H1 (cell line): ENCODE data around the gene SLC4A8. TPM values are rescaled to one million over a fixed set of nuclear protein-coding genes. Genes with fewer than 3 reads are reported as not detected.

Source experiments
- CTCF ChIA-PET: fragments of 300-600 bp; sonication (Branson Sonifier 250); formaldehyde crosslinking; loops from one replicate; lab custom pipeline; 2021; ENCODE audit not compliant: partially characterized antibody; lab: Charles Lee
- POLR2A ChIA-PET: fragments of 300-600 bp; sonication (Branson Sonifier 250); formaldehyde crosslinking; loops from one replicate; lab custom pipeline; 2021; ENCODE audit warnings: inconsistent platforms; ENCODE audit not compliant: partially characterized antibody; lab: Charles Lee
- DNase-seq, 2 experiments: peaks; one replicate each; pipeline versions ENCODE4 v3.0.0 to v3.0.0-alpha.2; 2010 to 2022; ENCODE audit warnings: low spot score in 2 of 2, low read depth in 1 of 2, mixed read lengths in 1 of 2
- FAIRE-seq: peaks from 2 replicates; lab custom pipeline; 2011; peaks lifted over from hg19 to GRCh38; lab: Jason Lieb, UNC
- H2AFZ ChIP-seq: 2 replicates; pipeline ENCODE4 v1.8.1; 2012; ENCODE audit warnings: low read length, inconsistent platforms
- H2AK5ac ChIP-seq: 2 replicates; pipeline ENCODE4 v1.6.1; 2013; ENCODE audit warnings: low read depth, low read length
- H2BK120ac ChIP-seq: replicated peaks from 2 replicates; pipeline ENCODE3; 2013; ENCODE audit warnings: low read depth, low read length, inconsistent platforms
- H2BK12ac ChIP-seq: 2 replicates; pipeline ENCODE4 v1.6.1; 2013; ENCODE audit warnings: low read depth, low read length
- H2BK15ac ChIP-seq: 2 replicates; pipeline ENCODE4 v1.6.1; 2013; ENCODE audit warnings: low read length
- H2BK20ac ChIP-seq: 2 replicates; pipeline ENCODE4 v1.6.1; 2013; ENCODE audit warnings: low read length
- H2BK5ac ChIP-seq: 2 replicates; pipeline ENCODE4 v1.6.1; 2013; ENCODE audit warnings: low read depth, low read length
- H3K14ac ChIP-seq: 2 replicates; pipeline ENCODE4 v1.6.1; 2013; ENCODE audit warnings: inconsistent platforms; ENCODE audit not compliant: insufficient read length
- H3K18ac ChIP-seq: 2 replicates; pipeline ENCODE4 v1.6.1; 2013; ENCODE audit warnings: low read length; ENCODE audit errors: extremely low read depth
- H3K23ac ChIP-seq: 2 replicates; pipeline ENCODE4 v1.6.1; 2013; ENCODE audit warnings: inconsistent platforms; ENCODE audit not compliant: insufficient read length
- H3K23me2 ChIP-seq: 2 replicates; pipeline ENCODE4 v1.6.1; 2013; ENCODE audit warnings: low read depth, low read length
- H3K27ac ChIP-seq: 2 replicates; pipeline ENCODE4 v1.6.1; 2011; ENCODE audit warnings: low read depth, low read length, inconsistent platforms
- H3K27me3 ChIP-seq, 4 experiments: replicated peaks in 1 of 4; 1 replicate in 1 of 4; 2 replicates in 3 of 4; pipeline versions ENCODE4 v1.6.1 to v1.8.1; 2011 to 2013; ENCODE audit warnings: low read length in 3 of 4, mild to moderate bottlenecking in 3 of 4, inconsistent platforms in 2 of 4, mixed read lengths in 2 of 4, moderate library complexity in 1 of 4; ENCODE audit not compliant: control insufficient read depth in 3 of 4, insufficient read depth in 3 of 4; ENCODE audit errors: extremely low read depth in 1 of 4
- H3K36me3 ChIP-seq, 4 experiments: 2 replicates each; pipeline versions ENCODE4 v1.6.1 to v1.8.1; 2011 to 2013; ENCODE audit warnings: mild to moderate bottlenecking in 4 of 4, low read length in 3 of 4, moderate library complexity in 2 of 4, control low read depth in 1 of 4, inconsistent platforms in 1 of 4; ENCODE audit not compliant: insufficient read depth in 4 of 4, control insufficient read depth in 2 of 4
- H3K4ac ChIP-seq: replicated peaks from 2 replicates; pipeline ENCODE3; 2013; ENCODE audit warnings: low read length, low read depth, mixed read lengths, inconsistent platforms; ENCODE audit not compliant: insufficient read length
- H3K4me1 ChIP-seq, 4 experiments: replicated peaks in 1 of 4; 1 replicate in 1 of 4; 2 replicates in 3 of 4; pipeline versions ENCODE4 v1.6.1 to v1.8.1; 2011 to 2013; ENCODE audit warnings: low read length in 3 of 4, inconsistent platforms in 2 of 4, mixed read lengths in 1 of 4; ENCODE audit not compliant: insufficient read depth in 4 of 4, control insufficient read depth in 3 of 4
- H3K4me2 ChIP-seq, 2 experiments: 2 replicates each; pipeline versions ENCODE4 v1.6.1 to v1.8.1; 2011 to 2013; ENCODE audit warnings: low read depth in 2 of 2, low read length in 2 of 2, control low read depth in 1 of 2, inconsistent platforms in 1 of 2, mild to moderate bottlenecking in 1 of 2; ENCODE audit not compliant: insufficient read depth in 1 of 2
- H3K4me3 ChIP-seq, 4 experiments: fragments of 200-600, 300-600 bp in 1 of 4; sonication (generic), shearing (Covaris generic), sonication (Bioruptor Twin) in 1 of 4; 2 replicates each; pipeline versions ENCODE4 v1.5.1 to v1.8.1; 2011 to 2016; ENCODE audit warnings: low read length in 4 of 4, low read depth in 3 of 4, control low read depth in 2 of 4, inconsistent platforms in 2 of 4, mild to moderate bottlenecking in 2 of 4, mixed read lengths in 1 of 4, moderate library complexity in 1 of 4; ENCODE audit not compliant: insufficient read depth in 2 of 4; ENCODE audit errors: extremely low read depth in 1 of 4
- H3K56ac ChIP-seq: replicated peaks from 2 replicates; pipeline ENCODE3; 2013; ENCODE audit warnings: low read depth, mild to moderate bottlenecking, mixed read lengths, low read length, inconsistent platforms; ENCODE audit not compliant: insufficient read length
- H3K79me1 ChIP-seq: 2 replicates; pipeline ENCODE4 v1.6.1; 2013; ENCODE audit warnings: low read depth, low read length, control low read depth
- H3K79me2 ChIP-seq, 2 experiments: 2 replicates each; pipeline versions ENCODE4 v1.6.1 to v1.8.1; 2012 to 2013; ENCODE audit warnings: low read length in 2 of 2, mild to moderate bottlenecking in 2 of 2, inconsistent platforms in 1 of 2; ENCODE audit not compliant: insufficient read depth in 2 of 2, control insufficient read depth in 1 of 2
- H3K9ac ChIP-seq, 4 experiments: replicated peaks in 1 of 4; 1 replicate in 1 of 4; 2 replicates in 3 of 4; pipeline versions ENCODE4 v1.6.1 to v1.8.1; 2011 to 2013; ENCODE audit warnings: low read depth in 3 of 4, low read length in 3 of 4, control low read depth in 2 of 4, mild to moderate bottlenecking in 2 of 4, moderate library complexity in 2 of 4, inconsistent platforms in 1 of 4; ENCODE audit errors: extremely low read depth in 1 of 4
- H3K9me3 ChIP-seq, 2 experiments: 2 replicates each; pipeline versions ENCODE4 v1.6.1 to v1.8.1; 2012 to 2013; ENCODE audit warnings: mild to moderate bottlenecking in 2 of 2, moderate library complexity in 2 of 2, control low read depth in 1 of 2, inconsistent platforms in 1 of 2, low read depth in 1 of 2, low read length in 1 of 2, mixed read lengths in 1 of 2; ENCODE audit not compliant: insufficient read depth in 2 of 2
- H4K20me1 ChIP-seq, 2 experiments: replicated peaks in 1 of 2; 2 replicates each; pipeline versions ENCODE3 to v1.8.1; 2011 to 2013; ENCODE audit warnings: inconsistent platforms in 2 of 2, low read length in 2 of 2, mild to moderate bottlenecking in 1 of 2; ENCODE audit not compliant: insufficient read depth in 2 of 2, control insufficient read depth in 1 of 2
- H4K5ac ChIP-seq: 2 replicates; pipeline ENCODE4 v1.6.1; 2013; ENCODE audit warnings: low read length, low read depth, mixed read lengths, inconsistent platforms; ENCODE audit not compliant: insufficient read length
- H4K8ac ChIP-seq: 2 replicates; pipeline ENCODE4 v1.8.0; 2013; ENCODE audit warnings: mild to moderate bottlenecking, moderate library complexity, low read length, inconsistent platforms; ENCODE audit not compliant: insufficient read depth; ENCODE audit errors: extremely low read depth
- H4K91ac ChIP-seq: replicated peaks from 2 replicates; pipeline ENCODE3; 2013; ENCODE audit warnings: low read length, mixed read lengths, inconsistent platforms; ENCODE audit not compliant: insufficient read length
- BACH1 ChIP-seq: IDR thresholded peaks from 2 replicates; pipeline ENCODE4 v1.6.1; 2012; ENCODE audit warnings: low read length, improper control_type of control experiment
- CHD2 ChIP-seq: IDR thresholded peaks from 2 replicates; pipeline ENCODE4 v1.6.1; 2012; ENCODE audit warnings: low read length, improper control_type of control experiment
- GTF2F1 ChIP-seq: IDR thresholded peaks from 2 replicates; pipeline ENCODE4 v1.6.1; 2012; ENCODE audit warnings: low read depth, low read length, improper control_type of control experiment, borderline replicate concordance
- KDM1A ChIP-seq: fragments of 200-600, 300-600 bp; sonication (generic); IDR thresholded peaks from 2 replicates; pipeline ENCODE4 v1.7.1; 2016; ENCODE audit warnings: mild to moderate bottlenecking, low read length, borderline replicate concordance
- SIRT6 ChIP-seq: IDR thresholded peaks from one replicate; pipeline ENCODE4 v1.7.1; 2012; ENCODE audit warnings: low read length, inconsistent platforms
- WGBS, 2 experiments: shearing (Covaris generic) in 1 of 2; methylation state at CpG; one replicate each; pipeline versions ENCODE4 v1.1.6 to v1.1.7; 2013 to 2015; ENCODE audit warnings: low lambda C conversion rate in 2 of 2, mixed read lengths in 2 of 2, inconsistent platforms in 1 of 2, low coverage in 1 of 2, missing lambda C conversion rate in 1 of 2; ENCODE audit not compliant: insufficient replicate concordance in 2 of 2, insufficient coverage in 1 of 2, insufficient read length in 1 of 2; ENCODE audit errors: extremely low coverage in 1 of 2, missing lambda C conversion rate in 1 of 2; 5-methylcytosine and 5-hydroxymethylcytosine counted together
- polyA plus RNA-seq, 7 experiments: library from polyadenylated mRNA; depleted of rRNA in 3 of 7; stranded (reverse) in 5 of 7; unstranded in 2 of 7; fragments of >200 nt in 5 of 7; fragments of 200-250 nt in 2 of 7; gene quantifications; 1 replicate in 5 of 7; 2 replicates in 1 of 7; 4 replicates in 1 of 7; pipeline versions ENCODE4 v1.2.1 to v1.2.3, GENCODE V29; 2011 to 2013; ENCODE audit warnings: missing spikeins in 2 of 7, mixed read lengths in 2 of 7
- total RNA-seq: library from RNA; stranded (reverse); fragmentation: NEBNext Ultra II Directional; extraction: Animal tissue kit (Norgen Biotek cat#: 25700); gene quantifications from 2 replicates; pipeline ENCODE4 v1.2.1, GENCODE V29; 2021

SLC4A8 gene
- total and polyA plus RNA-seq, 2 of the 8 experiments (the other 6 are each of a cell fraction or from before 2014, with no cell fraction given), result 11.2 to 13.4 TPM

DNA sequence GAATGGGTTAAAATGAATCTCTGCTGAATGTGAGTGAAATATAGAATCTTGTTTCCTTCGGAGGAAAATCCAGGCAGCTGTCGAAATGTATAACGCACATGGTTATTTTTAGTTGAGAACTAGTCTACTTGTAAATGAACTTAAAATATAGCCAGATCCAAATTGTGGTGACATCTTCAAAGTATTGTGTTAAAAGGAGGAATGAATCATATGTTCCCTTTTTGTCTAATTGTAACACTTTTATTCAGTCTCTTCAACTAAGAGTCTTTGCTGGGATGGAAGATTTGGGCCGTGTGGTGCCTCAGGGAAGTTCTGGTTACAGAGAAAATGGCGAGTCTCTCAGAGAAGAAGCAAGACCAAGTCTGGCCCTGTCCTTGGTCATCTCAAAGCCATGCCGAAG, 82.5 kb downstream of the SLC4A8 start:
- ChIA-PET POLR2A (no interaction called here), CTCF (interaction anchor here (0.6 to 0.9 kb wide), 4 partner anchors 9 to 366 kb away, joined by 3 to 4 read pairs (median 3); no protein-coding TSS in a partner anchor)
- no peak for TF ChIP-seq KDM1A
- TF ChIP-seq BACH1, result no peak
- no peak for TF ChIP-seq GTF2F1
- no peak for TF ChIP-seq CHD2
- TF ChIP-seq SIRT6, result no peak

More for the DNA sequence above, 82.5 kb downstream of the SLC4A8 start:
- no peak for FAIRE-seq
- Histone ChIP-seq H3K56ac (no peak overlapping the region), H2BK120ac (no peak overlapping the region), H3K18ac (no peak overlapping the region), H3K27ac (no peak overlapping the region), H2BK20ac (no peak overlapping the region), H2BK5ac (no peak overlapping the region), H3K4ac (no peak overlapping the region), H3K79me2 (no peaks in the 10 kb centered on the region), H2AK5ac (no peak overlapping the region), H2AFZ (no peak overlapping the region), H3K4me1 (no peaks in the 10 kb centered on the region), H4K5ac (no peak overlapping the region), H4K8ac (no peak overlapping the region), H2BK12ac (no peak overlapping the region), H3K23ac (no peak overlapping the region), H3K9ac (no peak overlapping the region), H3K9me3 (no peaks in the 10 kb centered on the region), H3K36me3 (peaks cover 0 to 8% (median under 1%) of the 10 kb centered on the region in 4 experiments; a peak in 3 of 8 replicates), H3K14ac (no peak overlapping the region), H3K4me3 (no peak overlapping the region), H4K20me1 (no peaks in the 10 kb centered on the region), H3K23me2 (no peaks in the 10 kb centered on the region), H4K91ac (no peak overlapping the region), H3K27me3 (no peaks in the 10 kb centered on the region), H2BK15ac (no peak overlapping the region), H3K4me2 (no peak overlapping the region), H3K79me1 (no peaks in the 10 kb centered on the region)
- DNase-seq, result no peak
- 89% methylated on average over 6 of the region's 6 CpGs; no CpG with 5 or more reads in 1 of the 2 experiments for WGBS, 2 experiments
